BLaER1 (cell line): Measurements from ENCODE around the gene BLTP3B.

ENCODE experiments used
- H3K27ac ChIP-seq: shearing (Covaris generic); formaldehyde crosslinking; 2 replicates; pipeline ENCODE4 v1.8.1; 2022
- H3K27me3 ChIP-seq: shearing (Covaris generic); formaldehyde crosslinking; 2 replicates; pipeline ENCODE4 v1.8.1; 2022
- H3K36me3 ChIP-seq: shearing (Covaris generic); formaldehyde crosslinking; 2 replicates; pipeline ENCODE4 v1.8.1; 2022
- H3K4me1 ChIP-seq: shearing (Covaris generic); formaldehyde crosslinking; 2 replicates; pipeline ENCODE4 v1.8.1; 2022
- H3K4me2 ChIP-seq: shearing (Covaris generic); formaldehyde crosslinking; 2 replicates; pipeline ENCODE4 v1.8.1; 2022
- H3K4me3 ChIP-seq: shearing (Covaris generic); formaldehyde crosslinking; 2 replicates; pipeline ENCODE4 v1.8.1; 2022
- H3K9ac ChIP-seq: shearing (Covaris generic); formaldehyde crosslinking; 2 replicates; pipeline ENCODE4 v1.8.1; 2022
- H3K9me3 ChIP-seq: shearing (Covaris generic); formaldehyde crosslinking; 2 replicates; pipeline ENCODE4 v1.8.1; 2022
- H4K20me1 ChIP-seq: shearing (Covaris generic); formaldehyde crosslinking; 2 replicates; pipeline ENCODE4 v1.8.1; 2022
- Cebpa-rat ChIP-seq: shearing (Covaris generic); IDR thresholded peaks from 2 replicates; pipeline ENCODE4 v1.8.1; 2022

The BLTP3B gene

GRCh38 chr12:100115291-100115690 lies 27.4 kb downstream of the BLTP3B start:
- Histone ChIP-seq H3K27me3 (no peaks in the 10 kb centered on the region), H3K27ac (no peak overlapping the region), H3K9ac (no peak overlapping the region), H3K4me1 (no peaks in the 10 kb centered on the region), H3K4me2 (no peak overlapping the region), H3K9me3 (peaks cover 20% of the 10 kb centered on the region), H3K4me3 (no peak overlapping the region), H4K20me1 (no peaks in the 10 kb centered on the region), H3K36me3 (peaks cover 10% of the 10 kb centered on the region)
- TF ChIP-seq Cebpa-rat, result no peak

DNA sequence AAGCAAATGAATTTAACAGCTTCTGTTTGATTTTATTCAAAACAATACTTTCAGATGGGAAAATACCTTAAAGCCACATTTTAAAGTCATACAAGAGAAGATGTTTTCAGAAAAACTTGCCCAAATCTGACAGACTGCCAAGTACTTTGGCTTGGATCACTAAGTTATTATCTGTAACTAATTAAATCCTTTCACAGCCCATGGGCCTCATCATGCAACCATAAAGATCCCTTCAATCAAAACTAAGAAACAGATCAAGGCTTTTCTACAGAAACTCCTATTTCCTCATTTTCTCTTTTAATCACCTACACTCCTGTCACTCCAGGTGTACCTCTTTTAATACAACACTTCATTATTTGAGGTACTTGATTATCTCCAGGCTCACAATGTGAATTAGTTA lies 28.1 kb downstream of the BLTP3B start:
- H3K9me3 ChIP-seq, result peaks cover 15% of the 10 kb centered on the region
- no peak overlapping the region for H3K4me2 ChIP-seq
- H3K9ac ChIP-seq, result no peak overlapping the region
- H4K20me1 ChIP-seq, result no peaks in the 10 kb centered on the region
- no peak overlapping the region for H3K4me3 ChIP-seq
- H3K4me1 ChIP-seq, result no peaks in the 10 kb centered on the region
- no peaks in the 10 kb centered on the region for H3K27me3 ChIP-seq
- peaks cover 6% of the 10 kb centered on the region; the same call in 1 of the 2 replicates for H3K36me3 ChIP-seq
- no peak for TF ChIP-seq Cebpa-rat
- no peak overlapping the region for H3K27ac ChIP-seq

DNA sequence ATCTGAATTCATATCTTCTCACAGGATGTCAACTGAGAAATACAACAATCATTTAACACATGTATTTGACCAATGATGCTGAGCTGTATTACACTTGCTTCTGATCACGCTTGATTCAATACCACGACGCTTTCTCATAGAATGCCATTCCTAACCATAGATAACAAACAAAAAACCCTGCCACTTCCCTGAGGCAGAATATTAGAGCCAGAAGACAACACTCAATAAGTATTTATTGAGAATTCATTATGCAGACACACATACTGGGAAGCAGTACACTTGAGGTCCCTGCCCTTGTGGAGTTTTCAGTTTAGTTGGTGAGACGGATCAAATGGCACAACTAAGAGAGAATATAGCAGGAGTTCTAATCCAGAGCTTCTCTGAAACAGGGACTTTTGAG lies 32.4 kb downstream of the BLTP3B start:
- H3K4me2 ChIP-seq, result no peak overlapping the region
- H3K27ac ChIP-seq, result no peak overlapping the region
- H3K27me3 ChIP-seq, result no peaks in the 10 kb centered on the region
- H3K36me3 ChIP-seq, result peaks cover 29% of the 10 kb centered on the region
- TF ChIP-seq Cebpa-rat, result no peak
- no peaks in the 10 kb centered on the region for H3K4me1 ChIP-seq
- H3K4me3 ChIP-seq, result no peak overlapping the region
- H3K9ac ChIP-seq, result no peak overlapping the region
- peaks cover 22% of the 10 kb centered on the region for H3K9me3 ChIP-seq
- H4K20me1 ChIP-seq, result no peaks in the 10 kb centered on the region

DNA sequence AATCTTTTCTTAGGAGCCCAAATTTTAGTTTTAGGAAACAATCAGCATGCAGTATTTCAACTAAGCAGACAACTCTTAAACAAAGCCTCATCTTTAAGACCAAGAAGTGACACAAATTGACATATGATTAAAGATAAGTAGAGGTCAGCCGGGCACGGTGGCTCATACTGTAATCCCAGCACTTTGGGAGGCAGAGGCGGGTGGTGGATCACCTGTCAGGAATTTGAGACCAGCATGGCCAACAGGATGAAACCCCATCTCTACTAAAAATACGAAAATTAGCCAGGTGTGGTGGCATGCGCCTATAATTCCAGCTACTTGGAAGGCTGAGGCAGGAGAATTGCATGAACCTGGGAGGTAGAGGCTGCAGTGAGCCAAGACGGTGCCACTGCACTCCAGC lies 35.8 kb downstream of the BLTP3B start:
- Histone ChIP-seq H4K20me1 (no peaks in the 10 kb centered on the region), H3K9me3 (peaks cover 19% of the 10 kb centered on the region), H3K27me3 (no peaks in the 10 kb centered on the region), H3K36me3 (peaks cover 30% of the 10 kb centered on the region), H3K9ac (no peak overlapping the region), H3K27ac (no peak overlapping the region), H3K4me1 (no peaks in the 10 kb centered on the region), H3K4me3 (no peak overlapping the region), H3K4me2 (no peak overlapping the region)
- no peak for TF ChIP-seq Cebpa-rat

GRCh38 chr12:100105661-100106060 lies 37.0 kb downstream of the BLTP3B start:
- Histone ChIP-seq H3K4me2 (no peak overlapping the region), H4K20me1 (no peaks in the 10 kb centered on the region), H3K27me3 (no peaks in the 10 kb centered on the region), H3K27ac (no peak overlapping the region), H3K36me3 (peaks cover 33% of the 10 kb centered on the region), H3K4me1 (no peaks in the 10 kb centered on the region), H3K9me3 (peaks cover 19% of the 10 kb centered on the region), H3K4me3 (no peak overlapping the region), H3K9ac (no peak overlapping the region)
- TF ChIP-seq Cebpa-rat, result no peak

GRCh38 chr12:100101000-100101399 lies 41.7 kb downstream of the BLTP3B start:
- H3K4me2 ChIP-seq, result no peak overlapping the region
- H4K20me1 ChIP-seq, result no peaks in the 10 kb centered on the region
- no peak overlapping the region for H3K9ac ChIP-seq
- TF ChIP-seq Cebpa-rat, result no peak
- H3K36me3 ChIP-seq, result peaks cover 40% of the 10 kb centered on the region
- no peak overlapping the region for H3K27ac ChIP-seq
- no peaks in the 10 kb centered on the region for H3K4me1 ChIP-seq
- H3K9me3 ChIP-seq, result no peaks in the 10 kb centered on the region
- no peak overlapping the region for H3K4me3 ChIP-seq
- H3K27me3 ChIP-seq, result no peaks in the 10 kb centered on the region
